SW480 (cell line): ENCODE data around the gene HDAC1.

Experiments
- DNase-seq: peaks from one replicate; pipeline ENCODE4 v3.0.0-alpha.2; 2016; ENCODE audit warnings: low spot score

The HDAC1 gene

GRCh38 chr1:32373996-32374592, 82.2 kb downstream of the HDAC1 start:
- DNase-seq: no peak

GRCh38 chr1:32376199-32376598, 84.3 kb downstream of the HDAC1 start:
- DNase-seq: no peak

- no peak for DNase-seq
These were observed 85.8 kb downstream of the HDAC1 start for GRCh38 chr1:32377541-32378220.

- DNase-seq: no peak
These were observed 88.2 kb downstream of the HDAC1 start for GRCh38 chr1:32380057-32380456.
